IMR-90 (cell line): Measurements from ENCODE around the gene KCNQ2.

Experiments used
- BHLHE40 ChIP-seq: fragments of 150-350 bp; IDR thresholded peaks from 2 replicates; pipeline ENCODE4 v1.6.1; 2016; ENCODE audit warnings: mild to moderate bottlenecking, low read depth, low read length
- CEBPB ChIP-seq: IDR thresholded peaks from 2 replicates; pipeline ENCODE4 v1.6.1; 2012; ENCODE audit warnings: low read depth, low read length, improper control_type of control experiment
- CHD1 ChIP-seq: IDR thresholded peaks from 2 replicates; pipeline ENCODE4 v1.6.1; 2012; ENCODE audit warnings: low read depth, low read length, improper control_type of control experiment
- CTCF ChIP-seq: conservative IDR thresholded peaks from 2 replicates; pipeline ENCODE4 v1.5.1; 2012; ENCODE audit warnings: mild to moderate bottlenecking, low read depth, low read length, improper control_type of control experiment
- FOS ChIP-seq: fragments of 150-350 bp; IDR thresholded peaks from 2 replicates; pipeline ENCODE4 v1.6.1; 2016; ENCODE audit warnings: low read depth, low read length
- MAFK ChIP-seq: IDR thresholded peaks from 2 replicates; pipeline ENCODE4 v1.6.1; 2012; ENCODE audit warnings: low read depth, low read length, improper control_type of control experiment
- MAZ ChIP-seq: IDR thresholded peaks from 2 replicates; pipeline ENCODE4 v1.6.1; 2012; ENCODE audit warnings: low read depth, mild to moderate bottlenecking, low read length, improper control_type of control experiment, moderate library complexity, borderline replicate concordance
- NFE2L2 ChIP-seq: fragments of 150-350 bp; IDR thresholded peaks from 2 replicates; pipeline ENCODE4 v1.6.1; 2016; ENCODE audit warnings: low read depth, mild to moderate bottlenecking, low read length
- POLR2A ChIP-seq: IDR thresholded peaks from 2 replicates; pipeline ENCODE4 v1.6.1; 2012; ENCODE audit warnings: mild to moderate bottlenecking, low read depth, low read length
- RAD21 ChIP-seq: IDR thresholded peaks from 2 replicates; pipeline ENCODE4 v1.6.1; 2012; ENCODE audit warnings: low read length, improper control_type of control experiment
- RCOR1 ChIP-seq: IDR thresholded peaks from 2 replicates; pipeline ENCODE4 v1.6.1; 2012; ENCODE audit warnings: mild to moderate bottlenecking, low read length, improper control_type of control experiment; ENCODE audit not compliant: insufficient replicate concordance
- RFX5 ChIP-seq: IDR thresholded peaks from 2 replicates; pipeline ENCODE4 v1.8.0; 2012; ENCODE audit warnings: low read depth, mild to moderate bottlenecking, low read length, moderate library complexity
- SMC3 ChIP-seq: fragments of 150-350 bp; IDR thresholded peaks from 2 replicates; pipeline ENCODE4 v1.6.1; 2016; ENCODE audit warnings: low read depth, mild to moderate bottlenecking, antibody characterized with exemption, low read length, moderate library complexity
- USF2 ChIP-seq: fragments of 150-350 bp; IDR thresholded peaks from 2 replicates; pipeline ENCODE4 v1.6.1; 2017; ENCODE audit warnings: mild to moderate bottlenecking, antibody characterized with exemption, low read length, low read depth

DNA sequence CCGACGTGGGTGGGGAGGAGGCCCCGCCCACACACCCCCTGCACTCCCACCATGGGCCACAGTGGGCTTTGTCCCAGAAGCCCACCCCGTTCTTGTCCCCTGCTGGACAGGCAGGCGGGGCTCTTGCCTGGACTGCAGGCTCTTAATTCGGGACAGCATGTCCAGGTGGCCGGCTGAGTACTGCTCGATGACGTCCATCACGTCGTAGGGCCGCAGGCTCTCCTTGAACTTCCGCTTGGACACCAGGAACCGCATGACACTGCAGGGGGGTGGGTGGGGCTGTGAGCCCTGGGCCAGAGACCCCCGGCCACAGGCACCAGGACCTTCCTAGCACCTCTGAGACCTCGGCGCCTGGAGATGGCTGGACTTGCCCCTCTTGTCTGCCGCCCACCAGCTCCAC lies 59.1 kb downstream of the KCNQ2 start:
- no peak for TF ChIP-seq RFX5
- no peak for TF ChIP-seq CTCF
- TF ChIP-seq USF2 = no peak
- no peak for TF ChIP-seq MAFK
- no peak for TF ChIP-seq POLR2A
- TF ChIP-seq RAD21 = no peak
- TF ChIP-seq SMC3 = no peak
- TF ChIP-seq NFE2L2 = no peak
- TF ChIP-seq MAZ = no peak
- TF ChIP-seq CEBPB = no peak
- TF ChIP-seq RCOR1 = no peak
- no peak for TF ChIP-seq CHD1
- no peak for TF ChIP-seq BHLHE40
- TF ChIP-seq FOS = no peak
